GM21737 (cell line): Measurements from ENCODE around the gene ARHGEF39.
"Not testable (repeated sequence)": the region's sequence is repeated elsewhere in the genome, so short reads cannot be mapped to it uniquely, and the experiment has no call there.

ENCODE experiments used
- ATAC-seq: cut with Tn5 transposase; IDR thresholded peaks from one replicate; pipeline ENCODE4 v1.9.1; 2021; ENCODE audit warnings: mild to moderate bottlenecking, moderate library complexity; ENCODE audit not compliant: unreplicated experiment

The ARHGEF39 gene

GRCh38 chr9:35653611-35654010 lies 11.4 kb downstream of the ARHGEF39 start:
- no peak for ATAC-seq

GRCh38 chr9:35652829-35653209 lies 12.2 kb downstream of the ARHGEF39 start:
- no peak for ATAC-seq

GRCh38 chr9:35651956-35652828 lies 12.8 kb downstream of the ARHGEF39 start:
- no peak for ATAC-seq

GRCh38 chr9:35650341-35651158 lies 14.4 kb downstream of the ARHGEF39 start, which contains the start of gene SIT1:
TSS of gene SIT1 (minus strand) at chr9:35650931. CDS start at chr9:35650853, 78 bp downstream.
- no peak for ATAC-seq

GRCh38 chr9:35649431-35650340 lies 15.3 kb downstream of the ARHGEF39 start:
- no peak for ATAC-seq

DNA sequence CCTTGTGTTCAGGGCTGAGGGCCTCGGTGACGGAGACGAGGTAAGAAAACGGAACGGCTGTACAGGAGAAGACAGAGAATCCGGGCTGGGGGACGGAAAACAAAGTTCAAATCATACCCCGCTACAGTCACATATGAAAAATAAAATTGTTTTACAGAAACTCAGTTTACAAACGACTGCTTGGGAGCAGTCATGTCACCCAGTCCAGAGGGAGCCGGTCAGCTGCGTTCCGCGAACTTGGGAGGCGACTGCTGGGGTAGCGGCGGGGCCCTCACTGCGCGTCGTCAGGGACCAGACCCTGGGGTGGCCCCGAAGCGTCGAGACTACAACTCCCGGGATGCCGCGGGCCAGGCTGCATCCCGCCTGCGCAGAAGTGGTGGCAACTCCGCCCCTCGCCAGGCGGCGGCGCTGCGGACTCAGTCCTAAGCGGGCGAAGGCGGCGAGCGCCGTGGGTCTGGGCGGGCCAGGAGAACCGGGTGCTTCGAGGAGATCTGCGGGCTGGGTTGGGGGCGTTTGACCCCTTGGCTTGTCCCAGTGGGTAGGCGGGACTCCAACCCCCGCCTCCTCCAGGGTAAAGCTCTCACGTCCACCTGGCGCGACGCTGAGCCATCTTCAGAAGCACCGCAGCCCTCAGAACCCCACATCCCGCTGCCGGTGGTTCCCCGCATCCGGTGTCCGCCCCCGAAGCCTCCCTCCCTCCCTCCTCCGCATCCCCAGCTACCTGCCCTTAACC lies 18.3 kb downstream of the ARHGEF39 start:
- peak; percentile 84 for ATAC-seq

DNA sequence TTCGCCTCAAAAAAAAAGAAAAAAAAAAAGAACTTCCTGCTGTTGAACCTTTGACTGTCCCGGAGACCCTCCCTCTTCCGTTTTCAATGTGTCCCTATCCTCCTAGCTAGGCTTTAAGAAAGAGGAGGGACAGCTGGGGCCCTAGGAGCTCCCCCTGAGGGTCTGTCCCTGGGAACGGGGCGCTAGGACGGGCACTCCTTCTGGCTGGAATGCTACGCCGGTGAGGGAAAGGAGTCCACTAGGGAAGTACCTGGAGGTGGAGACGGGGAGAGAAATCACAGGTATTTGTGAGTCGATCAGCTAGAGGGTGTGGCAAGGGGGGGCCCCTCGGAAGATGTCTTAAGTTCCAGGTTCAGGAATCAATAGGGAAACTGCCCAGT lies 18.9 kb downstream of the ARHGEF39 start:
- ATAC-seq = no peak

GRCh38 chr9:35645736-35646135 lies 19.3 kb downstream of the ARHGEF39 start:
- ATAC-seq = not testable (repeated sequence)

DNA sequence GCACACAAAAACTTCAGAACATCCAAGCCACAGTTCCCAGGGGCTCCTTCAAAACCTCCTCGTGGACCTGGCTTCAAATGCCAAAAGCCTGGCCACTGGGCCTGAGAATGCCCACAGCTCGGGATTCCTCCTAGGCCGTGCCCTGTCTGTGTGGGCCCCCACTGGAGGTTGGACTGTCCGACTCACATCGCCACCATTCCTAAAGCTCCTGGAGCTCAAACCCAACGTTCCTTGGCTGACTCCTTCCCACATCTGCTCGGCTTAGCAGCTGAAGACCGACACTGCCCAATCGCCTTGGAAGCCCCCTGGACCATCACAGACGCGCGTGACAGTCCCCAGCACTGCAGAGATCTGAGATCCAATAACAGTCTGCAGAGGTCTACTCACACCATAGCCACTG lies 21.9 kb downstream of the ARHGEF39 start:
- no peak for ATAC-seq

DNA sequence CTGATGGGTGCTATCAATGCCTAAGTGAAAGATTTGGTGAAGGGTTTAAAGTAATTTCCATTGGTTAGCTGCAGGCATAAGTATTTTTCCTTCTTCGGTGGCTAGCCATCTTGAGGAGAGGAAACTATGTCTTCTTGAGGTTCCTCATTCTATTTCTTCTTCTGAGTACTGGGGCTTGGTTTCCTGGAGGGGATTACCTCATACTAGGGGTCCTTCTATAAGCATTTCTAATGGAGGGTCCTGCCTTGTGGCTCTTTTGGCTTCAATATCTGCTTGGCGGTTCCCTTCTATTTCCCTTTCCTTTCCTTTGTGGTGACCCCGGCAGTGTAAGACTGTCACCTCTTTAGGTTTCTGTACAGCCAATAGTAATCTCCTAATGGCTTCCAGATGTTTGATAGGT lies 23.5 kb downstream of the ARHGEF39 start:
- not testable (repeated sequence) for ATAC-seq

DNA sequence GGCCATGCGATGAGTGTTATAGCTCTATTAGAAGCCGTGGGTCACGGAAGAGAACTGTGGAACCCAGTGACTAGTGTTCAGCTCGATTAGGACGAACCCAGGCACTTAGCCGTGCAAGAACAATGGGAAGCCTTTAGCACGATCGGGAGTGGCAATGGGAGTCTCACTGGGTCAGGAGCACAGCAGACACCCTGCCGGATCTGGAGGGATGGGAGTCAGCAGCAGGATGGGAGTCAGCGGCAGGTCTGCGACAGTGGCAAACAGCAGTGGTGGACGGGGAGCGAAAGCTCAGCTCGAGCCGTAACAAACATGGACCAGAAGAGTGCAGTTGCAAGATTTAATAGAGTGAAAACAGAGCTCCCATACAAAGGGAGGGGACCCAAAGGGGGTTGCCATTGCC lies 24.6 kb downstream of the ARHGEF39 start:
- ATAC-seq = not testable (repeated sequence)

- ATAC-seq = no peak
Observed at GRCh38 chr9:35639631-35640030, 25.4 kb downstream of the ARHGEF39 start.

DNA sequence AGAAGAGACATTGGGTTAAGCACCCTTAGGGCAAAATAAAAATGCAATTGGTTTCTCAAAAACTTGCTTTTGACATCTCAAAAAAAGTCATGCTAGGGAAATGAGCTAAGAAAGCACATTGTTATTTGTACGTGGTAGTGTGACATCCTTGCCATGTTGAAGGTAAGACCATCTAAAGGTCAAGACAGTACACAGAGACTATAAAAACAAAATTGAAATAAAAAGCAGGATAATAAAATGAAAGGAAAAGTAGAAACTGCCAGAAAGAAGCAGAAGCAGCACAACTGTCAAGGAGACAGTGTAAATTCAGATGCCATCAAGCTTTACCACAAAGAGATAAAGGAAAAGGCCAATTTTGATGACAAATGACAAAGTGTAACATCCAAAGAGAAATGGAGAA lies 25.8 kb downstream of the ARHGEF39 start:
- not testable (repeated sequence) for ATAC-seq

GRCh38 chr9:35638751-35639150 lies 26.2 kb downstream of the ARHGEF39 start:
- ATAC-seq = not testable (repeated sequence)

GRCh38 chr9:35637427-35637955 lies 27.5 kb downstream of the ARHGEF39 start:
- not testable (repeated sequence) for ATAC-seq

DNA sequence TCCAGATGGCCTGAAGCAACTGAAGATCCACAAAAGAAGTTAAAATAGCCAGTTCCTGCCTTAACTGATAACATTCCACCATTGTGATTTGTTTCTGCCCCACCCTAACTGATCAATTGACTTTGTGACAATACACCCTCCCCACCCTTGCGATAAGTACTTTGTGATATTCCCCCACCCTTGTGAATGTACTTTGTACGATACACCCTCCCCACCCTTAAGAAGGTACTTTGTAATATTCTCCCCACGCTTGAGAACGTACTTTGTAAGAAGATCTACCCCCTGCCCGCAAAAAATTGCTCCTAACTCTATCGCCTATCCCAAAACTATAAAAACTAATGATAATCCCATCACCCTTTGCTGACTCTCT lies 28.1 kb downstream of the ARHGEF39 start:
- not testable (repeated sequence) for ATAC-seq

GRCh38 chr9:35636135-35636876 lies 28.7 kb downstream of the ARHGEF39 start:
- ATAC-seq = no peak

DNA sequence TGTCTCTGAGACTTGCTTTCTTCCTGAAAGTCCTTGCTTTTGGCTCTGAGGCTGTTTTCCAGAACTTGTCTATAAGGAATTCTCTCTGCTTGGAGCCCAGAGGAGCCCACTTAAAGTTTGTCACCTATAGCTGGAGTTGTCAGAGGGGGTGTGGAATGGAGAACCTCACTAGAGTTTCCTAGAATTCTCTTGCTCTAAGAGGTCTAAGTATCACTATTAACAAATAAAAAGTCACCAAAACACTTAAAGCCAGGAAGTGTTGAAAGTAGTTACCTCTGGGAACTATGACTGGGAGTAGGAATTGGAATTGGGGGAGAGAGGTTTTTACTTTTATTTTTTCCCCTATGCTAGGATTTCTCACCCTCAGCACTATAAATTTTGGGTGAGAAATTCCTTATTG lies 29.3 kb downstream of the ARHGEF39 start:
- no peak for ATAC-seq

DNA sequence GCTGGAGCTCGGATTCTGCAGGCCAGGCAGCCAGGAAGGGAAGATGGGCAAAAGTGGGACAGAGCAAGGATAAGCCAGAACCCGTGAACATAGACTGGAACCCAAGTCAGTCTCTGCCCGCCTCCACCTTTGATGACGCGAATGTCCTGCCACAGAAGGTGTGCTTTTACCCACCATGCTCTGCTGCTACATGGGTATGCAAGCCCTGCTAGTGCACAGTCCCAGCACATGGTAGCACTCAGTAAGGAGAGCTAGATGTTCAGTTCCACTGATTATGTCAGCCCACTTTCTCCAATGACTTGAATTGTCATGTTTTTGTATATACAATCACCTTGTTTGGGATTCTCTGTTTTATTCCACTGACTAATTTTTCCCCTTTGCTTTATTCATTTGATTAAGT lies 35.4 kb downstream of the ARHGEF39 start:
- ATAC-seq = no peak
